ENCODE results near the gene LRRC58.

DNA sequence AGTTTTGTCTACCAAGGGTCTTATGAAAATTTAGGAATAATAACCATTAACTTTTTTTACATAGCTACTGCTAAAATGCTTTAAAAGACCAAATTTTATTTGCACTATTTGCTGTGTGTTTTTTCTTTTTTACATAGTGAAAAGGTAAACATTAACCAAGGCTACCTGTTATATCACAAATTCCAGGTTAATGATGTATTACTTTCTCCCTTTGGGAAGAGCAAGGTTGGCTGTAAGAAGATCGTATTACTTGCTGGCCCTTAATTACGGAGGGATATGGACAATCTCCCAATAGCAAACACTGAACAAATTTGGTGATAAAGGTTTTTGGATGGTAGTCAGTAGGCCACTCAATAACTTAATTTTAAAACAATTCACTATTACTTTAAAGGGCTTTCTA is 22.4 kb downstream of the LRRC58 start:
- TF ChIP-seq, protein P1, sequence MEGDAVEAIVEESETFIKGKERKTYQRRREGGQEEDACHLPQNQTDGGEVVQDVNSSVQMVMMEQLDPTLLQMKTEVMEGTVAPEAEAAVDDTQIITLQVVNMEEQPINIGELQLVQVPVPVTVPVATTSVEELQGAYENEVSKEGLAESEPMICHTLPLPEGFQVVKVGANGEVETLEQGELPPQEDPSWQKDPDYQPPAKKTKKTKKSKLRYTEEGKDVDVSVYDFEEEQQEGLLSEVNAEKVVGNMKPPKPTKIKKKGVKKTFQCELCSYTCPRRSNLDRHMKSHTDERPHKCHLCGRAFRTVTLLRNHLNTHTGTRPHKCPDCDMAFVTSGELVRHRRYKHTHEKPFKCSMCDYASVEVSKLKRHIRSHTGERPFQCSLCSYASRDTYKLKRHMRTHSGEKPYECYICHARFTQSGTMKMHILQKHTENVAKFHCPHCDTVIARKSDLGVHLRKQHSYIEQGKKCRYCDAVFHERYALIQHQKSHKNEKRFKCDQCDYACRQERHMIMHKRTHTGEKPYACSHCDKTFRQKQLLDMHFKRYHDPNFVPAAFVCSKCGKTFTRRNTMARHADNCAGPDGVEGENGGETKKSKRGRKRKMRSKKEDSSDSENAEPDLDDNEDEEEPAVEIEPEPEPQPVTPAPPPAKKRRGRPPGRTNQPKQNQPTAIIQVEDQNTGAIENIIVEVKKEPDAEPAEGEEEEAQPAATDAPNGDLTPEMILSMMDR (IDR thresholded peaks at IDR 0.05) = no peak
- TF ChIP-seq POLR2AphosphoS5 (IDR thresholded peaks at IDR 0.05) (no peak), POLR2A (IDR thresholded peaks at IDR 0.05) (no peak)

Data from suprapubic skin (tissue), 4 donors.